ENCODE data around the gene C17orf114.

C17orf114 gene

DNA sequence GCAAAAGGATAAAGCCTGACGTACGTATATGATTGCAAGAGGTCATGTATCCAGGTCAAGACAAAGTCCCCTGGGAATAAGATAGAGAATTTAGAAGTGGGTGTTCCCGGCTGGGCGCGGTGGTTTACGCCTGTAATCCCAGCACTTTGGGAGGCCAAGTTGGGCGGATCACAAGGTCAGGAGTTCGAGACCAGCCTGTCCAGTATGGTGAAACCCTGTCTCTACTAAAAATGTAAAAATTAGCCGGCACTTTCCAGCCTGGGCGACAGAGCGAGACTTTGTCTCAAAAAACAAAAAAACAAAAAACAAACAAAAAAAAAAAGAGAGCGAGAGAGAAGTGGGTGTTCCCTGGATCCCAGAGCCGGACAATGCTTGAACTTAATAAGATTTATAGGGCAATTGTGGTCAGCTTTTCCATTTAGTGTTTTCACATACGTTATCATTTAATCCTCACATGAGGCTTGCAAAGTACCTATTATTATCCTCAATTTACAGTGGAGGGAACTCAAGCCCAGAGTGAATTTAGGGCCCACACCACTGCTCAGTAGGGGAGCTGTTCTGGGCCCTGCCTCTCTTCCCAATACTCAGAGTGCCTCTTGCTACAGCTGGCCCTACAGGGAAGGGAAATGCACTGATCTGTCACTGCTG, 13.8 kb downstream of the C17orf114 start:
- TF ChIP-seq, protein P1, sequence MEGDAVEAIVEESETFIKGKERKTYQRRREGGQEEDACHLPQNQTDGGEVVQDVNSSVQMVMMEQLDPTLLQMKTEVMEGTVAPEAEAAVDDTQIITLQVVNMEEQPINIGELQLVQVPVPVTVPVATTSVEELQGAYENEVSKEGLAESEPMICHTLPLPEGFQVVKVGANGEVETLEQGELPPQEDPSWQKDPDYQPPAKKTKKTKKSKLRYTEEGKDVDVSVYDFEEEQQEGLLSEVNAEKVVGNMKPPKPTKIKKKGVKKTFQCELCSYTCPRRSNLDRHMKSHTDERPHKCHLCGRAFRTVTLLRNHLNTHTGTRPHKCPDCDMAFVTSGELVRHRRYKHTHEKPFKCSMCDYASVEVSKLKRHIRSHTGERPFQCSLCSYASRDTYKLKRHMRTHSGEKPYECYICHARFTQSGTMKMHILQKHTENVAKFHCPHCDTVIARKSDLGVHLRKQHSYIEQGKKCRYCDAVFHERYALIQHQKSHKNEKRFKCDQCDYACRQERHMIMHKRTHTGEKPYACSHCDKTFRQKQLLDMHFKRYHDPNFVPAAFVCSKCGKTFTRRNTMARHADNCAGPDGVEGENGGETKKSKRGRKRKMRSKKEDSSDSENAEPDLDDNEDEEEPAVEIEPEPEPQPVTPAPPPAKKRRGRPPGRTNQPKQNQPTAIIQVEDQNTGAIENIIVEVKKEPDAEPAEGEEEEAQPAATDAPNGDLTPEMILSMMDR (IDR thresholded peaks at IDR 0.05; ENCODE audit: low read length, missing control alignments): no peak
- no peak overlapping the region for H3K4me3 ChIP-seq (replicated peaks; ENCODE audit: low read depth, low read length)
- DNase-seq (ENCODE audit: low read depth): no peak

GRCh38 chr17:4786516-4786915, 15.6 kb downstream of the C17orf114 start:
- H3K4me3 ChIP-seq (replicated peaks; ENCODE audit: low read depth, low read length): no peak overlapping the region
- TF ChIP-seq, protein P1 (IDR thresholded peaks at IDR 0.05; ENCODE audit: low read length, missing control alignments): no peak
- DNase-seq (ENCODE audit: low read depth): no peak

- no peak for DNase-seq (ENCODE audit: low read depth)
- TF ChIP-seq, protein P1 (IDR thresholded peaks at IDR 0.05; ENCODE audit: low read length, missing control alignments): no peak
- peak within 1 kb of the TSS; percentile 14 for H3K4me3 ChIP-seq (replicated peaks; ENCODE audit: low read depth, low read length)
Measured at GRCh38 chr17:4786106-4786511, 16.0 kb downstream of the C17orf114 start, which contains the start of gene VMO1. Gene VMO1 (minus strand): TSS chr17:4786364. CDS start chr17:4786352, 12 bp downstream.

DNA sequence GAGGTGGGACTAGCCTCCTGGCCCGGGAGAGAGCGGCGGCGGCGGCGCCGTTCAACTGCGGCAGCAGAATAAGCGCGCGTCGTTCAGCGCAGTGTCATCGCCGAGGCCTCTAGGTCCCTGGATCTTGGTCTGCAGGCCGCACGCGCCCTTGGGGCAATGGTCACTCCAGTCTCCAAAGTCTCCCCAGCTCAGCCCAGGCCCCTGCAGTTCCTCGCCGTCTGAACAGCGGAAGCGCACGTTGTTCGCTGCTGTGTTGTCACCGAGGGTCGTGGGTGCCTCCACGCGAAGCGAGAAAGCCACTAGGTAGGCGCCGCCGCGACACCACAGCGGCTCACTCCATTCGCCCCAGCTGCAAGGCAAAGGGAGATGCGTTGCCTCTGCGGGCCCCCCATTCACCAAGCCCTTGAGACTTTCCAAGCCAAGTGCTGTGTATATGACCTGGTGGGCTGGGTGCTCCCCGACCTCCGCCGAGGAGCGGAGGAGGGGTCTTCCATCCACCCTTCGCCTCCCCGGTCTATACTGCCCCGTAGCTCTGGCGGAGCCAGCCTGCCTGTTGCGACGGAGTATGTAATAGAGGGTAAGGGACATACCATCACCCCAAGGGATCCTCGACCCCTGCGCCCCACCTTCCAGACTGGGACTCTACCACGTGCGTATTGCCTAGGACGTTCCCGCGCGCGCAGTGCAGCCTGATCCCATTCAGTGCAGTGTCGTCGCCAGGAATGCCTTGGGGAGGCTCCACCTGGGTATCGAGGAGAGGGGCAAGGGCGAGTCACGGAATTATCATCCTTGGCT, 16.6 kb downstream of the C17orf114 start:
- peak overlapping the region; percentile 14 for H3K4me3 ChIP-seq (replicated peaks; ENCODE audit: low read depth, low read length)

DNA sequence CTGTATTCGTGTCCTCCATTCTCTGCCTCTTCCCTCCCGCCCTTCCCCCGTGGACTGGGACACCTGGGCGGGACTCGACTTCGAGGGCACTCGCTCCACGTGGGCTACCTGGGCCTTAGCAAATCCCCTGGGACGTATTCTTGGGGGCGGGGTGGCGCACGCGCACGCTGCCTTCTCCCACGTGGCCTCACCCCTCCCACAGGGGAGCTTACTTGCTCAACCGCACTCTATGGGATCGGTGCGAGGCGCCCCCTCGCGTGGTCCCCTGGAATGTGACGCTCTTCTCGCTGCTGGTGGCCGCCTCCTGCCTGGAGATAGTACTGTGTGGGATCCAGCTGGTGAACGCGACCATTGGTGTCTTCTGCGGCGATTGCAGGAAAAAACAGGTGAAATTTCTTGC, 19.5 kb downstream of the C17orf114 start:
- no peak for DNase-seq (ENCODE audit: low read depth)
- TF ChIP-seq, protein P1 (IDR thresholded peaks at IDR 0.05; ENCODE audit: low read length, missing control alignments): no peak
- H3K4me3 ChIP-seq (replicated peaks; ENCODE audit: low read depth, low read length): no peak overlapping the region

More for the DNA sequence above, 16.6 kb downstream of the C17orf114 start:
- DNase-seq (ENCODE audit: low read depth): no peak
- TF ChIP-seq, protein P1 (IDR thresholded peaks at IDR 0.05; ENCODE audit: low read length, missing control alignments): no peak

- TF ChIP-seq, protein P1 (IDR thresholded peaks at IDR 0.05; ENCODE audit: low read length, missing control alignments): no peak
- DNase-seq (ENCODE audit: low read depth): no peak
- no peak overlapping the region for H3K4me3 ChIP-seq (replicated peaks; ENCODE audit: low read depth, low read length)
Measured at GRCh38 chr17:4780325-4780955, 21.7 kb downstream of the C17orf114 start.

Measured in fibroblast of pulmonary artery (primary cell).